HepG2 (cell line): ENCODE data around the gene PROX1. TPM values are rescaled to one million over a fixed set of nuclear protein-coding genes. Genes with fewer than 3 reads are reported as not detected.
A peak's percentile ranks its signal among the peaks of the same experiment; 100 is the strongest.

Source experiments
- ATAC-seq: fragments of 200-7000 bp; cut with Tn5 transposase; 3 replicates; pipeline ENCODE4 v1.9.1; 2020; ENCODE audit warnings: mild to moderate bottlenecking, moderate library complexity
- BruUV-seq: library from RNA; stranded (reverse); fragments of 400-500 nt; replicated peaks from 2 replicates; lab custom pipeline; 2021; lab: Mats Ljungman, UMichigan
- CTCF ChIA-PET: fragments of 300-600 bp; formaldehyde crosslinking; extraction: SDS; loops from one replicate; lab custom pipeline; 2021; ENCODE audit warnings: low total read pairs, inconsistent platforms, low intra/inter-chr PET ratio; lab: Yijun Ruan, JAX
- POLR2A ChIA-PET: fragments of 350-600 bp; sonication (Branson Sonifier 250); formaldehyde crosslinking; loops from one replicate; lab custom pipeline; 2020; ENCODE audit warnings: antibody characterized with exemption, inconsistent platforms; lab: Yijun Ruan, JAX
- DNase-seq: peaks from one replicate; pipeline ENCODE4 v3.0.0-alpha.2; 2015; ENCODE audit warnings: low spot score
- FAIRE-seq: peaks from 3 replicates; lab custom pipeline; 2011; peaks lifted over from hg19 to GRCh38; lab: Jason Lieb, UNC
- H2AFZ ChIP-seq: one replicate; pipeline ENCODE4 v1.6.1; 2011; ENCODE audit warnings: low read length, inconsistent platforms
- H3K27ac ChIP-seq: fragments of 300-600 bp; 3 replicates; pipeline ENCODE4 v1.8.0; 2011; ENCODE audit warnings: mixed run types, mild to moderate bottlenecking, mixed read lengths, low read length, inconsistent platforms; ENCODE audit not compliant: insufficient read depth; ENCODE audit errors: extremely low read length
- H3K27me3 ChIP-seq, 2 experiments: fragments of 200-600 bp in 1 of 2; 2 replicates in 1 of 2; 3 replicates in 1 of 2; pipeline versions ENCODE4 v1.6.0 to v1.8.0; 2011; ENCODE audit warnings: low read length in 2 of 2, mild to moderate bottlenecking in 2 of 2, moderate library complexity in 2 of 2, inconsistent platforms in 1 of 2; ENCODE audit not compliant: insufficient read depth in 2 of 2, control insufficient read depth in 1 of 2
- H3K36me3 ChIP-seq, 2 experiments: fragments of 200-600 bp in 1 of 2; replicated peaks in 1 of 2; 2 replicates in 1 of 2; 3 replicates in 1 of 2; pipeline versions ENCODE4 v1.5.1 to v1.8.0; 2011; ENCODE audit warnings: low read length in 2 of 2, inconsistent platforms in 1 of 2; ENCODE audit not compliant: insufficient read depth in 2 of 2, control insufficient read depth in 1 of 2
- H3K4me1 ChIP-seq: 2 replicates; pipeline ENCODE4 v1.5.1; 2012; ENCODE audit warnings: low read length, inconsistent platforms; ENCODE audit not compliant: insufficient read depth
- H3K4me2 ChIP-seq: 2 replicates; pipeline ENCODE4 v1.6.0; 2011; ENCODE audit warnings: low read depth, low read length, inconsistent platforms
- H3K4me3 ChIP-seq, 3 experiments: fragments of 200-600 bp in 1 of 3; sonication (generic), shearing (Covaris generic) in 1 of 3; replicated peaks in 1 of 3; 2 replicates each; pipeline ENCODE4 v1.5.1; 2011 to 2016; ENCODE audit warnings: low read length in 3 of 3, inconsistent platforms in 2 of 3, low read depth in 2 of 3, mild to moderate bottlenecking in 2 of 3, control low read depth in 1 of 3, mixed read lengths in 1 of 3; ENCODE audit not compliant: insufficient read depth in 1 of 3
- H3K79me2 ChIP-seq: one replicate; pipeline ENCODE4 v1.6.1; 2011; ENCODE audit warnings: low read length, inconsistent platforms; ENCODE audit not compliant: insufficient read depth
- H3K9ac ChIP-seq: 2 replicates; pipeline ENCODE4 v1.6.0; 2011; ENCODE audit warnings: mild to moderate bottlenecking, low read depth, low read length, inconsistent platforms; ENCODE audit not compliant: insufficient read depth
- H3K9me3 ChIP-seq: 2 replicates; pipeline ENCODE4 v1.5.1; 2012; ENCODE audit warnings: mild to moderate bottlenecking, low read length
- H4K20me1 ChIP-seq: 2 replicates; pipeline ENCODE4 v1.6.0; 2011; ENCODE audit warnings: inconsistent platforms, mild to moderate bottlenecking, low read length, moderate library complexity; ENCODE audit not compliant: insufficient read depth
- CENPT ChIP-seq: sonication (generic); formaldehyde crosslinking; IDR thresholded peaks from 2 replicates; pipeline ENCODE4 v1.8.0; 2022; ENCODE audit warnings: low read depth, mild to moderate bottlenecking, moderate library complexity, missing genetic modification reagents
- ESRRA ChIP-seq: sonication (generic); formaldehyde crosslinking; IDR thresholded peaks from 2 replicates; pipeline ENCODE4 v1.5.1; 2020; ENCODE audit warnings: mild to moderate bottlenecking, low read depth, missing genetic modification reagents
- KDM5B ChIP-seq: sonication (generic); formaldehyde crosslinking; IDR thresholded peaks from 2 replicates; pipeline ENCODE4 v1.4.0; 2020; ENCODE audit warnings: missing genetic modification reagents, mild to moderate bottlenecking, borderline replicate concordance
- MBD4 ChIP-seq: IDR thresholded peaks from 2 replicates; pipeline ENCODE4 v1.6.1; 2012; ENCODE audit warnings: low read length, inconsistent platforms, borderline replicate concordance
- SAFB2 ChIP-seq: sonication (generic); formaldehyde crosslinking; IDR thresholded peaks from 2 replicates; pipeline ENCODE4 v1.5.1; 2020; ENCODE audit warnings: missing genetic modification reagents, low read depth, mild to moderate bottlenecking, borderline replicate concordance
- SIN3A ChIP-seq: IDR thresholded peaks from 2 replicates; pipeline ENCODE4 v1.6.1; 2011; ENCODE audit warnings: low read depth, mild to moderate bottlenecking, control low read depth, low read length, borderline replicate concordance
- TBX2 ChIP-seq: sonication (generic); formaldehyde crosslinking; IDR thresholded peaks from 2 replicates; pipeline ENCODE4 v1.5.0; 2020; ENCODE audit warnings: missing genetic modification reagents, mild to moderate bottlenecking, borderline replicate concordance
- ZNF468 ChIP-seq: sonication (generic); formaldehyde crosslinking; IDR thresholded peaks from 2 replicates; pipeline ENCODE4 v1.8.0; 2022; ENCODE audit warnings: mild to moderate bottlenecking, moderate library complexity, missing genetic modification reagents
- ZNF850 ChIP-seq: sonication (generic); formaldehyde crosslinking; conservative IDR thresholded peaks from 2 replicates; pipeline ENCODE4 v1.9.0; 2021; ENCODE audit warnings: mild to moderate bottlenecking, missing genetic modification reagents
- WGBS: methylation state at CpG from one replicate; pipeline ENCODE4 v1.1.6; 2017; ENCODE audit warnings: low lambda C conversion rate; 5-methylcytosine and 5-hydroxymethylcytosine counted together
- in situ Hi-C: cut with HindIII; loops from 2 replicates; pipeline ENCODE4 v1.10.0; 2017; ENCODE audit warnings: low pct_unique_long_range_greater_than_20kb; ENCODE audit not compliant: extremely low pct_ligation_motif_present
- intact Hi-C: fragments of 100-400 bp; cut with micrococcal nuclease; formaldehyde crosslinking; loops from one replicate; pipeline ENCODE4 v1.10.0; 2022; ENCODE audit not compliant: unreplicated experiment
- polyA plus RNA-seq, 8 experiments: library from polyadenylated mRNA; depleted of rRNA in 3 of 8; stranded (reverse) in 7 of 8; unstranded in 1 of 8; fragments of >200 nt; fragmentation: Illumina TruSeq in 4 of 8; extraction: Trizol in 4 of 8; gene quantifications; 2 replicates each; pipeline versions ENCODE4 v1.2.1 to v1.2.3, GENCODE V29; 2011 to 2016; ENCODE audit warnings: low read depth in 4 of 8, missing spikeins in 1 of 8, mixed read lengths in 1 of 8; ENCODE audit not compliant: insufficient read depth in 1 of 8
- total RNA-seq, 5 experiments: library from RNA; depleted of rRNA; stranded (reverse); fragments of >200 nt; fragmentation: Illumina TruSeq; extraction: Trizol; gene quantifications; 2 replicates each; pipeline ENCODE4 v1.2.3, GENCODE V29; 2016; ENCODE audit warnings: low read depth in 1 of 5
- TF ChIP-seq, protein P1 (sequence below): sonication (generic); formaldehyde crosslinking; conservative IDR thresholded peaks from 2 replicates; pipeline ENCODE4 v1.8.0; 2022; ENCODE audit warnings: missing genetic modification reagents
- TF ChIP-seq, protein P2 (sequence below): sonication (generic); formaldehyde crosslinking; IDR thresholded peaks from 2 replicates; pipeline ENCODE4 v1.5.1; 2020; ENCODE audit warnings: missing genetic modification reagents, mild to moderate bottlenecking, borderline replicate concordance
- TF ChIP-seq, protein P3 (sequence below): IDR thresholded peaks from 2 replicates; pipeline ENCODE4 v1.6.1; 2016; ENCODE audit warnings: missing genetic modification reagents, missing compliant biosample characterization
- TF ChIP-seq, protein P4 (sequence below): fragments of 450-650 bp; IDR thresholded peaks from 2 replicates; pipeline ENCODE4 v1.6.1; 2017; ENCODE audit warnings: mild to moderate bottlenecking
- TF ChIP-seq, protein P5 (sequence below): IDR thresholded peaks from 2 replicates; pipeline ENCODE4 v1.6.1; 2012; ENCODE audit warnings: low read depth, low read length, improper control_type of control experiment

PROX1 gene
- total and polyA plus RNA-seq, 2 of the 13 experiments (the other 11 are each of a cell fraction or from before 2014, with no cell fraction given), result 12.3 to 30.2 TPM

DNA sequence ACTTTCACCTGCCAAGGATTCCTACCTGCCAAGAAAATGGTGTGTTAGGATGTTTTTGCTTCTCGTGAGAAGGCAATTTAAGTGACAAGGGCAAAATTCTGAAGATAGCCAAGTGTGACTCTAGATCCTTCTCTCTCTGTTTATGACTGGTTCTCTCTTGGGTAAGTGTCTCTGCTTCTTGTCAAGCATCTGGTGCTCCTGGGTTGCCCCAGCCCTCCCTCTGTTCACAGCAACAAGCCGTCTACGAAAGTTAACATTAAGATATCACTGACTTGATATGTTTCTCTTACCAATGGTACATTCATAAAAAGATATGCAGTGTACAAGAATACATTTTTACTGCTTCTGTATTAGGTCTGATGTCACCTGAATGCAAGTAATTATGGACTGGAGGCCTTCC lies 55.4 kb downstream of the PROX1 start:
- Histone ChIP-seq H3K4me2 (no peak overlapping the region), H4K20me1 (no peaks in the 10 kb centered on the region), H3K4me1 (peaks cover 81% of the 10 kb centered on the region), H3K27ac (peak overlapping the region; percentile 79), H3K9ac (no peak overlapping the region), H3K9me3 (peaks cover 5% of the 10 kb centered on the region; the same call in 1 of the 2 replicates), H3K79me2 (no peaks in the 10 kb centered on the region), H3K36me3 (0 out of 5 replicates have a peak, but pooled peaks cover 0 to under 1% of the 10 kb centered on the region in 2 experiments), H2AFZ (no peak overlapping the region), H3K4me3 (no peak overlapping the region), H3K27me3 (no peaks in the 10 kb centered on the region; a peak in 1 of 5 replicates)
- 93% methylated on average over 3 of the region's 3 CpGs for WGBS
- DNase-seq (no peak), FAIRE-seq (no peak), ATAC-seq (no peak)
- intact Hi-C loops (no loop called here), in situ Hi-C loops (no loop called here)
- ChIA-PET POLR2A (interaction anchor here (0.9 to 7.2 kb wide), 3 partner anchors 8 to 53 kb away, joined by 3 to 78 read pairs (median 18); no protein-coding TSS in a partner anchor), CTCF (no interaction called here)
- BruUV-seq, result no TSS peak
- TF ChIP-seq, protein P1, sequence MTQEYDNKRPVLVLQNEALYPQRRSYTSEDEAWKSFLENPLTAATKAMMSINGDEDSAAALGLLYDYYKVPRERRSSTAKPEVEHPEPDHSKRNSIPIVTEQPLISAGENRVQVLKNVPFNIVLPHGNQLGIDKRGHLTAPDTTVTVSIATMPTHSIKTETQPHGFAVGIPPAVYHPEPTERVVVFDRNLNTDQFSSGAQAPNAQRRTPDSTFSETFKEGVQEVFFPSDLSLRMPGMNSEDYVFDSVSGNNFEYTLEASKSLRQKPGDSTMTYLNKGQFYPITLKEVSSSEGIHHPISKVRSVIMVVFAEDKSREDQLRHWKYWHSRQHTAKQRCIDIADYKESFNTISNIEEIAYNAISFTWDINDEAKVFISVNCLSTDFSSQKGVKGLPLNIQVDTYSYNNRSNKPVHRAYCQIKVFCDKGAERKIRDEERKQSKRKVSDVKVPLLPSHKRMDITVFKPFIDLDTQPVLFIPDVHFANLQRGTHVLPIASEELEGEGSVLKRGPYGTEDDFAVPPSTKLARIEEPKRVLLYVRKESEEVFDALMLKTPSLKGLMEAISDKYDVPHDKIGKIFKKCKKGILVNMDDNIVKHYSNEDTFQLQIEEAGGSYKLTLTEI (CRISPR knock-in tag), result no peak
- TF ChIP-seq, protein P2, sequence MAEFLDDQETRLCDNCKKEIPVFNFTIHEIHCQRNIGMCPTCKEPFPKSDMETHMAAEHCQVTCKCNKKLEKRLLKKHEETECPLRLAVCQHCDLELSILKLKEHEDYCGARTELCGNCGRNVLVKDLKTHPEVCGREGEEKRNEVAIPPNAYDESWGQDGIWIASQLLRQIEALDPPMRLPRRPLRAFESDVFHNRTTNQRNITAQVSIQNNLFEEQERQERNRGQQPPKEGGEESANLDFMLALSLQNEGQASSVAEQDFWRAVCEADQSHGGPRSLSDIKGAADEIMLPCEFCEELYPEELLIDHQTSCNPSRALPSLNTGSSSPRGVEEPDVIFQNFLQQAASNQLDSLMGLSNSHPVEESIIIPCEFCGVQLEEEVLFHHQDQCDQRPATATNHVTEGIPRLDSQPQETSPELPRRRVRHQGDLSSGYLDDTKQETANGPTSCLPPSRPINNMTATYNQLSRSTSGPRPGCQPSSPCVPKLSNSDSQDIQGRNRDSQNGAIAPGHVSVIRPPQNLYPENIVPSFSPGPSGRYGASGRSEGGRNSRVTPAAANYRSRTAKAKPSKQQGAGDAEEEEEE (CRISPR knock-in tag), result no peak
- TF ChIP-seq, protein P3, sequence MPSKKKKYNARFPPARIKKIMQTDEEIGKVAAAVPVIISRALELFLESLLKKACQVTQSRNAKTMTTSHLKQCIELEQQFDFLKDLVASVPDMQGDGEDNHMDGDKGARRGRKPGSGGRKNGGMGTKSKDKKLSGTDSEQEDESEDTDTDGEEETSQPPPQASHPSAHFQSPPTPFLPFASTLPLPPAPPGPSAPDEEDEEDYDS, result no peak
- TF ChIP-seq KDM5B (CRISPR knock-in tag) (no peak), ZNF850 (CRISPR knock-in tag) (no peak), ZNF468 (CRISPR knock-in tag) (no peak), MBD4 (no peak), CENPT (CRISPR knock-in tag) (no peak), ESRRA (CRISPR knock-in tag) (no peak), SAFB2 (CRISPR knock-in tag) (no peak), SIN3A (no peak), TBX2 (CRISPR knock-in tag) (no peak)
- TF ChIP-seq, protein P4, sequence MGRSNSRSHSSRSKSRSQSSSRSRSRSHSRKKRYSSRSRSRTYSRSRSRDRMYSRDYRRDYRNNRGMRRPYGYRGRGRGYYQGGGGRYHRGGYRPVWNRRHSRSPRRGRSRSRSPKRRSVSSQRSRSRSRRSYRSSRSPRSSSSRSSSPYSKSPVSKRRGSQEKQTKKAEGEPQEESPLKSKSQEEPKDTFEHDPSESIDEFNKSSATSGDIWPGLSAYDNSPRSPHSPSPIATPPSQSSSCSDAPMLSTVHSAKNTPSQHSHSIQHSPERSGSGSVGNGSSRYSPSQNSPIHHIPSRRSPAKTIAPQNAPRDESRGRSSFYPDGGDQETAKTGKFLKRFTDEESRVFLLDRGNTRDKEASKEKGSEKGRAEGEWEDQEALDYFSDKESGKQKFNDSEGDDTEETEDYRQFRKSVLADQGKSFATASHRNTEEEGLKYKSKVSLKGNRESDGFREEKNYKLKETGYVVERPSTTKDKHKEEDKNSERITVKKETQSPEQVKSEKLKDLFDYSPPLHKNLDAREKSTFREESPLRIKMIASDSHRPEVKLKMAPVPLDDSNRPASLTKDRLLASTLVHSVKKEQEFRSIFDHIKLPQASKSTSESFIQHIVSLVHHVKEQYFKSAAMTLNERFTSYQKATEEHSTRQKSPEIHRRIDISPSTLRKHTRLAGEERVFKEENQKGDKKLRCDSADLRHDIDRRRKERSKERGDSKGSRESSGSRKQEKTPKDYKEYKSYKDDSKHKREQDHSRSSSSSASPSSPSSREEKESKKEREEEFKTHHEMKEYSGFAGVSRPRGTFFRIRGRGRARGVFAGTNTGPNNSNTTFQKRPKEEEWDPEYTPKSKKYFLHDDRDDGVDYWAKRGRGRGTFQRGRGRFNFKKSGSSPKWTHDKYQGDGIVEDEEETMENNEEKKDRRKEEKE, result no peak
- TF ChIP-seq, protein P5, sequence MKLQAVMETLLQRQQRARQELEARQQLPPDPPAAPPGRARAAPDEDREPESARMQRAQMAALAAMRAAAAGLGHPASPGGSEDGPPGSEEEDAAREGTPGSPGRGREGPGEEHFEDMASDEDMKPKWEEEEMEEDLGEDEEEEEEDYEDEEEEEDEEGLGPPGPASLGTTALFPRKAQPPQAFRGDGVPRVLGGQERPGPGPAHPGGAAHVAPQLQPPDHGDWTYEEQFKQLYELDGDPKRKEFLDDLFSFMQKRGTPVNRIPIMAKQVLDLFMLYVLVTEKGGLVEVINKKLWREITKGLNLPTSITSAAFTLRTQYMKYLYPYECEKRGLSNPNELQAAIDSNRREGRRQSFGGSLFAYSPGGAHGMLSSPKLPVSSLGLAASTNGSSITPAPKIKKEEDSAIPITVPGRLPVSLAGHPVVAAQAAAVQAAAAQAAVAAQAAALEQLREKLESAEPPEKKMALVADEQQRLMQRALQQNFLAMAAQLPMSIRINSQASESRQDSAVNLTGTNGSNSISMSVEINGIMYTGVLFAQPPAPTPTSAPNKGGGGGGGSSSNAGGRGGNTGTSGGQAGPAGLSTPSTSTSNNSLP, result no peak
